HG03575 (cell line): Measurements from ENCODE around the gene NFKBIL1.
A peak's percentile ranks its signal among the peaks of the same experiment; 100 is the strongest.

Experiments used
- ATAC-seq: cut with Tn5 transposase; IDR thresholded peaks from one replicate; pipeline ENCODE4 v1.9.1; 2021; ENCODE audit not compliant: unreplicated experiment, insufficient number of reproducible peaks, low FRiP score; ENCODE audit errors: extremely low read depth

Gene NFKBIL1

GRCh38 chr6:31557443-31558317 lies 10.3 kb downstream of the NFKBIL1 start:
- ATAC-seq = no peak

- no peak for ATAC-seq
Measured at GRCh38 chr6:31558318-31558625, 10.9 kb downstream of the NFKBIL1 start.

- ATAC-seq = no peak
Measured at GRCh38 chr6:31558631-31559500, 11.5 kb downstream of the NFKBIL1 start.

- no peak for ATAC-seq
Measured at GRCh38 chr6:31559606-31559957, 12.2 kb downstream of the NFKBIL1 start.

- no peak for ATAC-seq
Measured at GRCh38 chr6:31559958-31560696, 12.7 kb downstream of the NFKBIL1 start.

GRCh38 chr6:31560697-31561058 lies 13.3 kb downstream of the NFKBIL1 start:
- no peak for ATAC-seq

- no peak for ATAC-seq
Measured at GRCh38 chr6:31567531-31568370, 20.3 kb downstream of the NFKBIL1 start.

GRCh38 chr6:31568537-31568961 lies 21.1 kb downstream of the NFKBIL1 start:
- peak; percentile 33 for ATAC-seq

GRCh38 chr6:31569861-31570536 lies 22.6 kb downstream of the NFKBIL1 start:
- no peak for ATAC-seq

- ATAC-seq = peak; percentile 27
Measured at GRCh38 chr6:31572041-31572911, 24.9 kb downstream of the NFKBIL1 start, which contains the start of gene LTA. TSS of gene LTA (plus strand) at chr6:31572289. CDS start at chr6:31572743, 454 bp downstream.

GRCh38 chr6:31573239-31574105 lies 26.1 kb downstream of the NFKBIL1 start:
- ATAC-seq = no peak

GRCh38 chr6:31574106-31575061 lies 27.0 kb downstream of the NFKBIL1 start:
- ATAC-seq = no peak

- ATAC-seq = no peak
Measured at GRCh38 chr6:31575335-31575901, 28.0 kb downstream of the NFKBIL1 start, which contains the start of gene TNF. TSS of gene TNF (plus strand) at chr6:31575565. CDS start at chr6:31575742, 177 bp downstream.

- no peak for ATAC-seq
Measured at GRCh38 chr6:31575952-31576685, 28.7 kb downstream of the NFKBIL1 start.
